ENCODE results near the gene FOS.
A peak's percentile ranks its signal among the peaks of the same experiment; 100 is the strongest.

GRCh38 chr14:75280831-75281653 lies 2.4 kb downstream of the FOS start:
- TF ChIP-seq, protein P1, sequence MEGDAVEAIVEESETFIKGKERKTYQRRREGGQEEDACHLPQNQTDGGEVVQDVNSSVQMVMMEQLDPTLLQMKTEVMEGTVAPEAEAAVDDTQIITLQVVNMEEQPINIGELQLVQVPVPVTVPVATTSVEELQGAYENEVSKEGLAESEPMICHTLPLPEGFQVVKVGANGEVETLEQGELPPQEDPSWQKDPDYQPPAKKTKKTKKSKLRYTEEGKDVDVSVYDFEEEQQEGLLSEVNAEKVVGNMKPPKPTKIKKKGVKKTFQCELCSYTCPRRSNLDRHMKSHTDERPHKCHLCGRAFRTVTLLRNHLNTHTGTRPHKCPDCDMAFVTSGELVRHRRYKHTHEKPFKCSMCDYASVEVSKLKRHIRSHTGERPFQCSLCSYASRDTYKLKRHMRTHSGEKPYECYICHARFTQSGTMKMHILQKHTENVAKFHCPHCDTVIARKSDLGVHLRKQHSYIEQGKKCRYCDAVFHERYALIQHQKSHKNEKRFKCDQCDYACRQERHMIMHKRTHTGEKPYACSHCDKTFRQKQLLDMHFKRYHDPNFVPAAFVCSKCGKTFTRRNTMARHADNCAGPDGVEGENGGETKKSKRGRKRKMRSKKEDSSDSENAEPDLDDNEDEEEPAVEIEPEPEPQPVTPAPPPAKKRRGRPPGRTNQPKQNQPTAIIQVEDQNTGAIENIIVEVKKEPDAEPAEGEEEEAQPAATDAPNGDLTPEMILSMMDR (IDR thresholded peaks at IDR 0.05), result no peak
- TF ChIP-seq POLR2A (IDR thresholded peaks at IDR 0.05), result peak; percentile 3 to 66
- no peak for TF ChIP-seq EP300 (IDR thresholded peaks at IDR 0.05)
